OCI-LY7 (cell line): ENCODE data around the gene HHIPL2.

Experiments used
- EZH2phosphoT487 ChIP-seq: fragments of 200-600 bp; sonication (generic); IDR thresholded peaks from 2 replicates; pipeline ENCODE4 v1.6.1; 2018; ENCODE audit warnings: low read depth, borderline replicate concordance, mild to moderate bottlenecking, mixed run types, antibody characterized with exemption, low read length, moderate library complexity, mixed read lengths
- TF ChIP-seq, protein P1 (sequence below): fragments of 200-600 bp; sonication (generic); conservative IDR thresholded peaks from 2 replicates; pipeline ENCODE4 v1.5.1; 2014; ENCODE audit warnings: mild to moderate bottlenecking, antibody characterized with exemption, low read length, moderate library complexity, mixed read lengths

DNA sequence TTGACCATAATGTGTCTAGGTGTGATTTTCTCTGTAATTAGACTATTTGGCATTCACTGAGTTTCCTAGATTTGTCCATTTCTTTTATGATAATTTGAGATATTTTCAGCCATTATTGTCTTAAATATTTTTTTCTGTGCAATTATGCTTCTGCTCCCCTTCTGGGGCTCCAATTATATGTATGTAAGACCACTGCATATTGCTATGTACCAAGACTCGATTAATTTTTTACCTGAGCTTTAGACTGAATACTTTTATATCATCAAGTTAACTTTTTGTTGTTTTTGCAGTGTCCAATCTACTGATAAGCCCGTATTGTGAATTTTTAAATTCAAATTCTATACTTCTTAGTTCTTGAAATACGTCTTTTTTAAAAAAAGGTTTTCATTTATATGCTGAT is 46.9 kb upstream of the HHIPL2 start:
- no peak for TF ChIP-seq EZH2phosphoT487
- TF ChIP-seq, protein P1, sequence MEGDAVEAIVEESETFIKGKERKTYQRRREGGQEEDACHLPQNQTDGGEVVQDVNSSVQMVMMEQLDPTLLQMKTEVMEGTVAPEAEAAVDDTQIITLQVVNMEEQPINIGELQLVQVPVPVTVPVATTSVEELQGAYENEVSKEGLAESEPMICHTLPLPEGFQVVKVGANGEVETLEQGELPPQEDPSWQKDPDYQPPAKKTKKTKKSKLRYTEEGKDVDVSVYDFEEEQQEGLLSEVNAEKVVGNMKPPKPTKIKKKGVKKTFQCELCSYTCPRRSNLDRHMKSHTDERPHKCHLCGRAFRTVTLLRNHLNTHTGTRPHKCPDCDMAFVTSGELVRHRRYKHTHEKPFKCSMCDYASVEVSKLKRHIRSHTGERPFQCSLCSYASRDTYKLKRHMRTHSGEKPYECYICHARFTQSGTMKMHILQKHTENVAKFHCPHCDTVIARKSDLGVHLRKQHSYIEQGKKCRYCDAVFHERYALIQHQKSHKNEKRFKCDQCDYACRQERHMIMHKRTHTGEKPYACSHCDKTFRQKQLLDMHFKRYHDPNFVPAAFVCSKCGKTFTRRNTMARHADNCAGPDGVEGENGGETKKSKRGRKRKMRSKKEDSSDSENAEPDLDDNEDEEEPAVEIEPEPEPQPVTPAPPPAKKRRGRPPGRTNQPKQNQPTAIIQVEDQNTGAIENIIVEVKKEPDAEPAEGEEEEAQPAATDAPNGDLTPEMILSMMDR = no peak
